Astrocyte of the spinal cord (primary cell): ENCODE measurements around the gene SPTBN5.
A peak's percentile ranks its signal among the peaks of the same experiment; 100 is the strongest.

Experiments
- DNase-seq: peaks from one replicate; pipeline ENCODE4 v3.0.0; 2011; ENCODE audit warnings: low read depth, low spot score
- H3K4me3 ChIP-seq: 2 replicates; pipeline ENCODE4 v1.5.1; 2011; ENCODE audit warnings: low read depth, mild to moderate bottlenecking, low read length, moderate library complexity
- in situ Hi-C: cut with HindIII; loops from 2 replicates; pipeline ENCODE4 v1.10.0; 2017; ENCODE audit warnings: low sequenced_read_pairs
- TF ChIP-seq, protein P1 (sequence below): IDR thresholded peaks from 2 replicates; pipeline ENCODE4 v1.5.1; 2012; ENCODE audit warnings: low read depth, mild to moderate bottlenecking, low read length, inconsistent platforms

SPTBN5 gene

DNA sequence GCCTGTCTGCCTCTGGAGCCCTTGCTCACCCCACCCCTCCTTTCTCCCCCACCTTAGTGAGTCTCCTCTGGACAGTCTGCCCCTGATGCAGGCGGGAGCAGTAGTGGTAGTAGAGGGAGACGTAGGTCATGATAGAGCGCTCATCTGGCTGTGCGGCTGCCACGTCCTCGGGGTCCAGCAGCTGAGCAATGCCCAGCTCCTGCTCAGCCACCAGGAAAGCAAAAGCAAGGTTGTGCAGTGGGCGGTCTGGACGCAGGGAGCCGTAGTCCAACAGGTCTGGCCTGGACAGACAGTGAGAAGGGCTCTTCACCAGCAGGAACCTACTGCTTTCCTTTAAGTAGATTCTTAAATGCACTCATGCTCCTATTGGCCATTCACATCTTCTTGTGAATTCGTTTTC, 6.7 kb downstream of the SPTBN5 start:
- TF ChIP-seq, protein P1, sequence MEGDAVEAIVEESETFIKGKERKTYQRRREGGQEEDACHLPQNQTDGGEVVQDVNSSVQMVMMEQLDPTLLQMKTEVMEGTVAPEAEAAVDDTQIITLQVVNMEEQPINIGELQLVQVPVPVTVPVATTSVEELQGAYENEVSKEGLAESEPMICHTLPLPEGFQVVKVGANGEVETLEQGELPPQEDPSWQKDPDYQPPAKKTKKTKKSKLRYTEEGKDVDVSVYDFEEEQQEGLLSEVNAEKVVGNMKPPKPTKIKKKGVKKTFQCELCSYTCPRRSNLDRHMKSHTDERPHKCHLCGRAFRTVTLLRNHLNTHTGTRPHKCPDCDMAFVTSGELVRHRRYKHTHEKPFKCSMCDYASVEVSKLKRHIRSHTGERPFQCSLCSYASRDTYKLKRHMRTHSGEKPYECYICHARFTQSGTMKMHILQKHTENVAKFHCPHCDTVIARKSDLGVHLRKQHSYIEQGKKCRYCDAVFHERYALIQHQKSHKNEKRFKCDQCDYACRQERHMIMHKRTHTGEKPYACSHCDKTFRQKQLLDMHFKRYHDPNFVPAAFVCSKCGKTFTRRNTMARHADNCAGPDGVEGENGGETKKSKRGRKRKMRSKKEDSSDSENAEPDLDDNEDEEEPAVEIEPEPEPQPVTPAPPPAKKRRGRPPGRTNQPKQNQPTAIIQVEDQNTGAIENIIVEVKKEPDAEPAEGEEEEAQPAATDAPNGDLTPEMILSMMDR, result no peak
- no peak for DNase-seq
- in situ Hi-C loops, result no loop called here
- H3K4me3 ChIP-seq, result no peak overlapping the region

DNA sequence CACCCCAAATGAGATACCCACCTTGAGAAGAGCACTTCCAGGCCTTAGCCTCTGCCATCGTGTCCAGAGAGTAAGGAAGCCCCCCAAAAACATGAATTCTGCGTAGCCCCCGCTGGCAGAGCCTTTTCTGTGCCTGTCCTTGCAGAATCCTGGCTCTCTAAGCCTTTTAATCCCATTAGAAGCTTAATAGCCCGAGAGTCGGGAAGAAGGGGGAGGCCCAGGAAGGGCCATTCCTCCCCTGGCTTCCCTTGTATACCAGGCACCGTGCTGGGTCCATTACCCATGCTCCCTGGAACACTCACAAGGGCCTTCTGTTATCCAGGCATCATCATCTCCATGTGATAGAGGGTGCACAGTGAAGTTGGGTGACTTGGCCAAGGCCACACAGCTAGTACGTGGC, 7.1 kb downstream of the SPTBN5 start:
- no peak for DNase-seq
- TF ChIP-seq, protein P1, result no peak
- in situ Hi-C loops, result no loop called here
- H3K4me3 ChIP-seq, result no peak overlapping the region

GRCh38 chr15:41885841-41886240, 8.0 kb downstream of the SPTBN5 start:
- in situ Hi-C loops, result no loop called here
- DNase-seq, result no peak
- TF ChIP-seq, protein P1, result no peak
- H3K4me3 ChIP-seq, result no peak overlapping the region

GRCh38 chr15:41885321-41885720, 8.5 kb downstream of the SPTBN5 start:
- in situ Hi-C loops, result no loop called here
- TF ChIP-seq, protein P1, result no peak
- H3K4me3 ChIP-seq, result no peak overlapping the region
- DNase-seq, result peak; percentile 53

DNA sequence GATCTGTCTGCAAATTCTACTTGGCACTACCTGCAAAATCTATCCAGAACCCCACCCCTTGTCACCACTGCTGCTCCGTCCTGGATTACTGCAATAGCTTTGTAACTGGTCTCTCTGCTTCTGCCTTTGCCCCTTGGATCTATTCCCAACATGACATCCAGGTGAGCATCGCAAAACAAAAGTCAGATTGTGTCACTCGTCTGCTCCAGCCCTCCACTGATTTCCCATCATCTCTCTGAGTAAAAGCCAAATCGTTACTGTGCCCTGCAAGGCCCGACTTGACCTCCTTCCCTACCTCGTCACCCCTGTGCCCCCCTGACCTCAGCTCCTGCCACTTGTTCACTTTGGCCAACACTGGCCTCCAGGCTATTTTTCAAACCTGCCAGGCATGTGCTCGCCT, 9.4 kb downstream of the SPTBN5 start:
- TF ChIP-seq, protein P1, result no peak
- no peak overlapping the region for H3K4me3 ChIP-seq
- in situ Hi-C loops, result no loop called here
- DNase-seq, result no peak

DNA sequence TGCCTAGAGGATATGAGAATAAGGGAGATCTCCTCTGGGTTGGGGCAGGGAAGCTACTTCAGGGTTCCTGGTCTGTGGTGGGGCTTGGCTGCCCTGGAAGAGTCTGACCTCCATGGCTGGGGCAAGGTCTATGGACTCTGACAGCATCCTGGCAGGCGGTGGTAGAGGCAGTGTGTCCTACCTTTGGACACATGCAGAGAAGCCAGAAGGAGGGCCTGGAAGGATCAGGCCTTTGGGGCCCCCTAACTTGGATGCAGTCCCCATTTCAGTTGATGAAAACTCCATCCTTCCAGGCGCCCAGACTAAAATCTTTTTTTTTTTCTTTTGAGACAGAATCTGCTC, 10.4 kb downstream of the SPTBN5 start:
- TF ChIP-seq, protein P1, result no peak
- DNase-seq, result no peak
- no peak overlapping the region for H3K4me3 ChIP-seq
- in situ Hi-C loops, result no loop called here
